Naive thymus-derived CD4-positive, alpha-beta T cell (primary cell): ENCODE results near the gene MIOX. TPM values are rescaled to one million over a fixed set of nuclear protein-coding genes. Genes with fewer than 3 reads are reported as not detected.

Source experiments
- ATAC-seq: fragments of 150-1000 bp; cut with Tn5 transposase; 2 replicates; pipeline ENCODE4 v1.10.0; 2021; ENCODE audit warnings: mild to moderate bottlenecking, moderate library complexity
- CTCF ChIA-PET: fragments of 350-600 bp; sonication (Branson Sonifier 250); formaldehyde crosslinking; loops from one replicate; lab custom pipeline; 2021; ENCODE audit warnings: antibody characterized with exemption; lab: Charles Lee
- POLR2A ChIA-PET: fragments of 350-600 bp; sonication (Branson Sonifier 250); formaldehyde crosslinking; loops from one replicate; lab custom pipeline; 2021; ENCODE audit warnings: antibody characterized with exemption, inconsistent platforms; lab: Charles Lee
- DNase-seq, 9 donors: peaks; one replicate each; pipeline versions ENCODE4 v3.0.0 to v3.0.0-alpha.2; 2020 to 2022; ENCODE audit warnings: mixed read lengths in 1 of 9
- H3K27ac ChIP-seq: one replicate; pipeline ENCODE4 v1.7.0; 2013; ENCODE audit warnings: mild to moderate bottlenecking, low read depth, low read length, moderate library complexity
- H3K27me3 ChIP-seq, 2 donors: one replicate each; pipeline ENCODE4 v1.7.0; 2013; ENCODE audit warnings: low read length in 2 of 2, mild to moderate bottlenecking in 2 of 2, moderate library complexity in 2 of 2; ENCODE audit not compliant: control insufficient read depth in 2 of 2, insufficient read depth in 2 of 2
- H3K36me3 ChIP-seq, 3 experiments: 1 replicate in 2 of 3; 2 replicates in 1 of 3; pipeline ENCODE4 v1.7.0; 2013; ENCODE audit warnings: low read length in 3 of 3, mild to moderate bottlenecking in 3 of 3, moderate library complexity in 1 of 3; ENCODE audit not compliant: insufficient read depth in 3 of 3, control insufficient read depth in 2 of 3
- H3K4me1 ChIP-seq, 2 donors: one replicate each; pipeline ENCODE4 v1.7.0; 2013; ENCODE audit warnings: low read length in 2 of 2, mild to moderate bottlenecking in 2 of 2, moderate library complexity in 1 of 2; ENCODE audit not compliant: control insufficient read depth in 2 of 2, insufficient read depth in 2 of 2
- H3K4me3 ChIP-seq: 2 replicates; pipeline ENCODE4 v1.7.0; 2013; ENCODE audit warnings: mild to moderate bottlenecking, low read length
- H3K9me3 ChIP-seq, 3 experiments: 1 replicate in 2 of 3; 2 replicates in 1 of 3; pipeline ENCODE4 v1.7.0; 2013; ENCODE audit warnings: low read length in 3 of 3; ENCODE audit not compliant: control insufficient read depth in 2 of 3
- H3K27ac Mint-ChIP-seq, 9 donors: one replicate each; pipeline ENCODE4 v1.8.0; 2020 to 2022; ENCODE audit warnings: mixed read lengths in 9 of 9, mild to moderate bottlenecking in 8 of 9, moderate library complexity in 5 of 9, inconsistent platforms in 2 of 9
- H3K27me3 Mint-ChIP-seq, 5 donors: one replicate each; pipeline ENCODE4 v1.8.0; 2021 to 2022; ENCODE audit warnings: mixed read lengths in 5 of 5, mild to moderate bottlenecking in 1 of 5
- H3K36me3 Mint-ChIP-seq, 5 donors: one replicate each; pipeline ENCODE4 v1.8.0; 2020 to 2022; ENCODE audit warnings: mixed read lengths in 5 of 5, mild to moderate bottlenecking in 3 of 5, inconsistent platforms in 1 of 5
- H3K4me1 Mint-ChIP-seq, 7 donors: one replicate each; pipeline ENCODE4 v1.8.0; 2020 to 2022; ENCODE audit warnings: mixed read lengths in 7 of 7, mild to moderate bottlenecking in 3 of 7, inconsistent platforms in 1 of 7
- H3K4me3 Mint-ChIP-seq, 10 donors: one replicate each; pipeline ENCODE4 v1.8.0; 2020 to 2022; ENCODE audit warnings: mild to moderate bottlenecking in 10 of 10, mixed read lengths in 10 of 10, moderate library complexity in 6 of 10, inconsistent platforms in 2 of 10
- H3K9me3 Mint-ChIP-seq, 11 donors: one replicate each; pipeline ENCODE4 v1.8.0; 2020 to 2022; ENCODE audit warnings: mixed read lengths in 11 of 11, mild to moderate bottlenecking in 4 of 11, inconsistent platforms in 1 of 11, moderate library complexity in 1 of 11
- intact Hi-C, 2 donors: fragments of 100-400 bp; cut with micrococcal nuclease; formaldehyde crosslinking; loops; one replicate each; pipeline ENCODE4 v1.15.1; 2023
- polyA plus RNA-seq, 2 donors: library from polyadenylated mRNA; unstranded; fragments of 300-500 nt; fragmentation: Illumina TruSeq; gene quantifications; one replicate each; pipeline ENCODE4 v1.2.3, GENCODE V29; 2021
- total RNA-seq, 6 experiments: library from RNA in 5 of 6; stranded (reverse) in 5 of 6; gene quantifications; 1 replicate in 5 of 6; 2 replicates in 1 of 6; pipeline ENCODE4 v1.2.3 and lab custom pipeline; 2021 to 2026

Gene MIOX
- total and polyA plus RNA-seq, 7 experiments from 2014 or later, result 0.22 TPM; not detected in 6

- H3K4me3 ChIP-seq, result no peak overlapping the region
- peaks cover 0 to 28% (median 19%) of the 10 kb centered on the region in 7 donors for H3K4me1 Mint-ChIP-seq
- H3K36me3 Mint-ChIP-seq, result peaks cover 0 to 11% (median 6%) of the 10 kb centered on the region in 5 donors
- H3K27me3 ChIP-seq, result no peaks in the 10 kb centered on the region
- H3K4me1 ChIP-seq, result peaks cover 9 to 20% of the 10 kb centered on the region in 2 donors
- CTCF ChIA-PET, result interaction anchor here (0.6 kb wide), 1 partner anchor 34 kb away, joined by 5 read pairs; no protein-coding TSS in a partner anchor
- H3K27ac Mint-ChIP-seq, result peak overlapping the region; percentile 20 to 88 (median 71)
- intact Hi-C loops, result loop anchor here in 1 of 2 donors (2.0 to 10.0 kb wide), 2 partner anchors 26 to 50 kb away; no protein-coding TSS in a partner anchor
- peak overlapping the region in 7 of 10 donors; percentile 7 to 69 (median 14) for H3K4me3 Mint-ChIP-seq
- POLR2A ChIA-PET, result interaction anchor here (0.7 to 1.0 kb wide), 2 partner anchors 10 to 28 kb away, joined by 3 to 4 read pairs; no protein-coding TSS in a partner anchor
- ATAC-seq, result peak; percentile 43
- H3K27ac ChIP-seq, result peak overlapping the region; percentile 55
- H3K36me3 ChIP-seq, result peaks cover 4 to 72% (median 10%) of the 10 kb centered on the region in 3 experiments
- peak in 6 of 9 donors; percentile 28 to 42 (median 32) for DNase-seq
- H3K9me3 ChIP-seq, result no peaks in the 10 kb centered on the region
- no peaks in the 10 kb centered on the region for H3K27me3 Mint-ChIP-seq
- peaks cover 0 to 2% (median 0%) of the 10 kb centered on the region in 11 donors for H3K9me3 Mint-ChIP-seq
Measured at GRCh38 chr22:50445071-50445879, 41.4 kb upstream of the MIOX start.

- peaks cover 9 to 20% of the 10 kb centered on the region in 2 donors for H3K4me1 ChIP-seq
- Mint-ChIP-seq H3K4me3 (peak overlapping the region in 2 of 10 donors; percentile 14 to 69), H3K27me3 (no peaks in the 10 kb centered on the region), H3K27ac (peak overlapping the region in 7 of 9 donors; percentile 63 to 88 (median 73)), H3K36me3 (peaks cover under 1 to 11% (median 6%) of the 10 kb centered on the region in 5 donors), H3K4me1 (peaks cover 2 to 32% (median 19%) of the 10 kb centered on the region in 7 donors), H3K9me3 (peaks cover 0 to 2% (median 0%) of the 10 kb centered on the region in 11 donors)
- H3K27ac ChIP-seq, result peak overlapping the region; percentile 55
- no peaks in the 10 kb centered on the region for H3K9me3 ChIP-seq
- intact Hi-C loops, result loop anchor here in 1 of 2 donors (2.0 to 10.0 kb wide), 2 partner anchors 25 to 49 kb away; no protein-coding TSS in a partner anchor
- H3K27me3 ChIP-seq, result no peaks in the 10 kb centered on the region
- no peak overlapping the region for H3K4me3 ChIP-seq
- POLR2A ChIA-PET, result interaction anchor here (0.7 kb wide), 2 partner anchors 27 to 52 kb away, joined by 3 to 4 read pairs; no protein-coding TSS in a partner anchor
- H3K36me3 ChIP-seq, result peaks cover 4 to 69% (median 10%) of the 10 kb centered on the region in 3 experiments
- CTCF ChIA-PET, result interaction anchor here (0.6 kb wide), 1 partner anchor 60 kb away, joined by 3 read pairs; no protein-coding TSS in a partner anchor
- DNase-seq (peak in 1 of 9 donors; percentile 7), ATAC-seq (no peak)
Measured at GRCh38 chr22:50445880-50446707, 40.6 kb upstream of the MIOX start.

DNA sequence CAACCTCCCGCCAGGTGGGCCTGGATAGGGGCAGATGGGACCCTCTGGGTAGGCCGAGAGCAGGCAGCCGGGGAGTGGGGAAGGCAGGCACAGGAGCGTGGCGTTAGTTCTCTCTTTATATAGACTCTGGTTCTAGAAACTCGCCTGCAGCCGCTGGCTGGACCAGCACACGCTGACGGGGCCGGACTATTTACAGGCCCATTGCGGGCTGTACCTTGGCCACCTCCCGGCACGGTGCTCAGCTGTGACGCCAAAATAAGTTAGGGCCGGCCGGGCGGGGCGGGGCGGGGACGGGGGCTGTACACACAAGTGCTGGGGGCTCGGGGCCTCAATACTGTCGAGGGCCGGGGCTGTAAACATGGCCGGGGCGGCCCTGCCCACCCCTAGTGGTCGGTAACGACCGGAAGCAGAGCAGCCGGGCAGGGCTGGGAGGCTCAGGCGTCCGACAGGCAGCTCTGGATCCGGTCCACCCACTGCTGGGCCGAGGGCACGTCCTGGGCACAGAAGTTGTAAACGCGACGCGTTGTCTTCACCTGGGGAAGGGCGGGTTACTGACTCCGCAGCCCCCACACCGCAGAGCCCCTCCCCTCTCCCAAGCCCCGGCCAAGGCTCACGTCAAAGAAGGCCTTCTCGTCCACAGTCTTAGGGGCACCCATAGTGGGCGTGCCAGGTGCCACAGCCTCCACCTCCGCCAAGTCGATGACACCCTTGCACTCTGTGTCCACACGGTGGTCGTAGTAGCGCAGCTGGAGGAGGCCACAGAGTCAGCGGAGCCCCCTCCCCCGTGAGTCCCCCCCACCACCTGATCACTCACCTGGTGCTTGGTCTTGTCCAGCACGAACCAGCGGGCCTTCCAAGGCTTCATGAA, 39.7 kb upstream of the MIOX start:
- H3K4me1 Mint-ChIP-seq, result peaks cover 2 to 32% (median 19%) of the 10 kb centered on the region in 7 donors
- Histone ChIP-seq H3K4me1 (peaks cover 9 to 20% of the 10 kb centered on the region in 2 donors), H3K9me3 (no peaks in the 10 kb centered on the region), H3K36me3 (peaks cover 4 to 67% (median 6%) of the 10 kb centered on the region in 3 experiments), H3K4me3 (no peak overlapping the region), H3K27me3 (no peaks in the 10 kb centered on the region), H3K27ac (no peak overlapping the region)
- peaks cover 6 to 15% (median 8%) of the 10 kb centered on the region in 5 donors for H3K36me3 Mint-ChIP-seq
- no peak overlapping the region for H3K4me3 Mint-ChIP-seq
- H3K9me3 Mint-ChIP-seq, result peaks cover 0 to 2% (median 0%) of the 10 kb centered on the region in 11 donors
- ChIA-PET POLR2A (no interaction called here), CTCF (interaction anchor here (0.6 kb wide), 1 partner anchor 59 kb away, joined by 3 read pairs; no protein-coding TSS in a partner anchor)
- H3K27me3 Mint-ChIP-seq, result no peaks in the 10 kb centered on the region
- DNase-seq (peak in 1 of 9 donors; percentile 6), ATAC-seq (no peak)
- peak overlapping the region in 2 of 9 donors; percentile 8 to 14 for H3K27ac Mint-ChIP-seq
- intact Hi-C loops, result loop anchor here in 1 of 2 donors (10.0 kb wide), 1 partner anchor 48 kb away; no protein-coding TSS in a partner anchor

- no peak overlapping the region for H3K27ac ChIP-seq
- H3K36me3 Mint-ChIP-seq, result peaks cover 6 to 18% (median 9%) of the 10 kb centered on the region in 5 donors
- no peak for ATAC-seq
- POLR2A ChIA-PET, result no interaction called here
- no peaks in the 10 kb centered on the region for H3K27me3 Mint-ChIP-seq
- H3K36me3 ChIP-seq, result peaks cover 4 to 72% (median 6%) of the 10 kb centered on the region in 3 experiments
- CTCF ChIA-PET, result no interaction called here
- no peak overlapping the region for H3K4me3 ChIP-seq
- H3K27me3 ChIP-seq, result no peaks in the 10 kb centered on the region
- peaks cover 0 to 2% (median 0%) of the 10 kb centered on the region in 11 donors for H3K9me3 Mint-ChIP-seq
- peaks cover 9 to 20% of the 10 kb centered on the region in 2 donors for H3K4me1 ChIP-seq
- H3K4me3 Mint-ChIP-seq, result no peak overlapping the region
- no peaks in the 10 kb centered on the region for H3K9me3 ChIP-seq
- peaks cover 2 to 32% (median 19%) of the 10 kb centered on the region in 7 donors for H3K4me1 Mint-ChIP-seq
- no peak for DNase-seq
- intact Hi-C loops, result loop anchor here in 1 of 2 donors (10.0 kb wide), 1 partner anchor 47 kb away; no protein-coding TSS in a partner anchor
- peak overlapping the region in 2 of 9 donors; percentile 8 to 49 for H3K27ac Mint-ChIP-seq
Measured at GRCh38 chr22:50447576-50448551, 38.8 kb upstream of the MIOX start.

- no peaks in the 10 kb centered on the region for H3K9me3 ChIP-seq
- H3K4me1 ChIP-seq, result peaks cover 0 to 3% of the 10 kb centered on the region in 2 donors
- H3K4me3 ChIP-seq, result no peak overlapping the region
- ChIA-PET CTCF (interaction anchor here (0.5 to 1.6 kb wide), 3 partner anchors 45 to 167 kb away, joined by 3 to 4 read pairs (median 3); partner anchors contain the start of gene SCO2), POLR2A (no interaction called here)
- Mint-ChIP-seq H3K4me3 (no peak overlapping the region), H3K4me1 (peaks cover 0 to 18% (median 9%) of the 10 kb centered on the region in 7 donors), H3K27ac (peak overlapping the region in 7 of 9 donors; percentile 8 to 84 (median 34)), H3K9me3 (peaks cover 0 to 2% (median 0%) of the 10 kb centered on the region in 11 donors), H3K27me3 (no peaks in the 10 kb centered on the region), H3K36me3 (peaks cover 6 to 26% (median 11%) of the 10 kb centered on the region in 5 donors)
- intact Hi-C loops, result no loop called here
- H3K27me3 ChIP-seq, result no peaks in the 10 kb centered on the region
- DNase-seq (no peak), ATAC-seq (no peak)
- H3K27ac ChIP-seq, result no peak overlapping the region
- H3K36me3 ChIP-seq, result peaks cover 4 to 91% (median 16%) of the 10 kb centered on the region in 3 experiments
Measured at GRCh38 chr22:50452649-50453048, 34.0 kb upstream of the MIOX start.
